Fibroblast of lung (primary cell): ENCODE measurements around the gene PDE10A. TPM values are rescaled to one million over a fixed set of nuclear protein-coding genes. Genes with fewer than 3 reads are reported as not detected.

Experiments used
- DNase-seq, 2 donors: peaks; one replicate each; pipeline versions ENCODE4 v3.0.0 to v3.0.0-alpha.2; 2010; ENCODE audit warnings: low read depth in 2 of 2
- H2AFZ ChIP-seq: 2 replicates; pipeline ENCODE4 v1.5.1; 2012; ENCODE audit warnings: low read length, control low read depth, inconsistent platforms
- H3K27ac ChIP-seq: 2 replicates; pipeline ENCODE4 v1.5.1; 2011; ENCODE audit warnings: low read length, control low read depth; ENCODE audit not compliant: insufficient read depth
- H3K27me3 ChIP-seq: 2 replicates; pipeline ENCODE4 v1.5.1; 2011; ENCODE audit warnings: mild to moderate bottlenecking, low read length; ENCODE audit not compliant: control insufficient read depth, insufficient read depth
- H3K36me3 ChIP-seq: 2 replicates; pipeline ENCODE4 v1.5.1; 2011; ENCODE audit warnings: low read length; ENCODE audit not compliant: control insufficient read depth, insufficient read depth
- H3K4me1 ChIP-seq: 2 replicates; pipeline ENCODE4 v1.5.1; 2011; ENCODE audit warnings: low read length; ENCODE audit not compliant: control insufficient read depth, insufficient read depth; ENCODE audit errors: extremely low read depth
- H3K4me2 ChIP-seq: 2 replicates; pipeline ENCODE4 v1.5.1; 2011; ENCODE audit warnings: low read length, control low read depth; ENCODE audit not compliant: insufficient read depth; ENCODE audit errors: extremely low read depth
- H3K4me3 ChIP-seq, 4 experiments: fragments of 200-600 bp in 1 of 4; sonication (generic) in 1 of 4; replicated peaks in 1 of 4; 2 replicates each; pipeline ENCODE4 v1.5.1; 2011 to 2016; ENCODE audit warnings: low read length in 4 of 4, low read depth in 3 of 4, mild to moderate bottlenecking in 3 of 4, control low read depth in 2 of 4, inconsistent platforms in 1 of 4, mixed read lengths in 1 of 4; ENCODE audit not compliant: insufficient read depth in 1 of 4; ENCODE audit errors: control extremely low read depth in 1 of 4
- H3K79me2 ChIP-seq: 2 replicates; pipeline ENCODE4 v1.5.1; 2012; ENCODE audit warnings: mild to moderate bottlenecking, low read length, inconsistent platforms; ENCODE audit not compliant: control insufficient read depth, insufficient read depth
- H3K9ac ChIP-seq: 2 replicates; pipeline ENCODE4 v1.5.1; 2011; ENCODE audit warnings: mild to moderate bottlenecking, low read length, control low read depth; ENCODE audit not compliant: insufficient read depth
- H3K9me3 ChIP-seq: 2 replicates; pipeline ENCODE4 v1.5.1; 2012; ENCODE audit warnings: low read depth, low read length; ENCODE audit not compliant: control insufficient read depth, insufficient read depth
- H4K20me1 ChIP-seq: 2 replicates; pipeline ENCODE4 v1.5.1; 2011; ENCODE audit warnings: low read length; ENCODE audit not compliant: control insufficient read depth, insufficient read depth; ENCODE audit errors: extremely low read depth
- CTCF ChIP-seq, 2 donors: IDR thresholded peaks in 1 of 2; conservative IDR thresholded peaks in 1 of 2; 1 replicate in 1 of 2; 2 replicates in 1 of 2; pipeline ENCODE4 v1.5.1; 2011 to 2012; ENCODE audit warnings: low read length in 2 of 2, control low read depth in 1 of 2, inconsistent platforms in 1 of 2, low read depth in 1 of 2, mild to moderate bottlenecking in 1 of 2
- EZH2 ChIP-seq: IDR thresholded peaks from 2 replicates; pipeline ENCODE4 v1.5.1; 2012; ENCODE audit warnings: low read length, control low read depth, mild to moderate bottlenecking; ENCODE audit errors: missing control alignments
- polyA plus RNA-seq, 2 donors: library from polyadenylated mRNA; depleted of rRNA in 1 of 2; stranded (reverse) in 1 of 2; unstranded in 1 of 2; fragments of >200 nt; gene quantifications; 2 replicates each; pipeline ENCODE4 v1.2.1, GENCODE V29; 2011 to 2012; ENCODE audit warnings: missing spikeins in 1 of 2
- total RNA-seq: library from RNA; depleted of rRNA; stranded (reverse); fragments of >200 nt; gene quantifications from 2 replicates; pipeline ENCODE4 v1.2.1, GENCODE V29; 2014

PDE10A gene
- total and polyA plus RNA-seq, 2 donors (not counting 1 experiment from before 2014, with no cell fraction given): under 0.01 to 0.19 TPM

- TF ChIP-seq EZH2 (peak; percentile 65), CTCF (conservative IDR thresholded peaks at IDR 0.05 in 1 of 2, IDR thresholded peaks at IDR 0.05 in 1 of 2; ENCODE audit: low read depth in 1 of 2, low read length in 2 of 2) (no peak)
- no peak for DNase-seq
- Histone ChIP-seq H3K27me3 (peaks cover 11% of the 10 kb centered on the region), H3K36me3 (no peaks in the 10 kb centered on the region), H3K9me3 (no peaks in the 10 kb centered on the region), H3K4me2 (no peak overlapping the region), H2AFZ (no peak overlapping the region), H3K9ac (no peak overlapping the region), H3K4me1 (no peaks in the 10 kb centered on the region), H3K4me3 (no peak overlapping the region), H3K79me2 (no peaks in the 10 kb centered on the region), H3K27ac (no peak overlapping the region), H4K20me1 (no peaks in the 10 kb centered on the region)
These were observed 2.0 kb downstream of the PDE10A start for GRCh38 chr6:165660857-165661663.

GRCh38 chr6:165659945-165660856, 2.8 kb downstream of the PDE10A start:
- Histone ChIP-seq H3K9ac (no peak overlapping the region), H4K20me1 (no peaks in the 10 kb centered on the region)

More at GRCh38 chr6:165659945-165660856, 2.8 kb downstream of the PDE10A start:
- Histone ChIP-seq H3K27ac (no peak overlapping the region), H2AFZ (no peak overlapping the region), H3K27me3 (peaks cover 11% of the 10 kb centered on the region), H3K4me3 (no peak overlapping the region), H3K79me2 (no peaks in the 10 kb centered on the region), H3K4me1 (no peaks in the 10 kb centered on the region), H3K36me3 (no peaks in the 10 kb centered on the region), H3K4me2 (no peak overlapping the region), H3K9me3 (no peaks in the 10 kb centered on the region)
- no peak for DNase-seq
- no peak for TF ChIP-seq CTCF (conservative IDR thresholded peaks at IDR 0.05 in 1 of 2, IDR thresholded peaks at IDR 0.05 in 1 of 2; ENCODE audit: low read depth in 1 of 2, low read length in 2 of 2)
- TF ChIP-seq EZH2: no peak
